ENCODE measurements around the gene TSC2. TPM values are rescaled to one million over a fixed set of nuclear protein-coding genes. Genes with fewer than 3 reads are reported as not detected.
A peak's percentile ranks its signal among the peaks of the same experiment; 100 is the strongest.

The TSC2 gene
- total and polyA plus RNA-seq, 2 of the 13 experiments (the other 11 are each of a cell fraction or from before 2014, with no cell fraction given): 19.6 to 40.4 TPM

GRCh38 chr16:2009791-2010510 is 37.8 kb upstream of the TSC2 start, which contains the start of gene ZNF598 (continued):
- TF ChIP-seq TCF12 (IDR thresholded peaks at IDR 0.05) (no peak), TCF12 (CRISPR knock-in tag; IDR thresholded peaks at IDR 0.05) (no peak), GPBP1L1 (CRISPR knock-in tag; IDR thresholded peaks at IDR 0.05) (no peak), SMARCE1 (IDR thresholded peaks at IDR 0.05; ENCODE audit: borderline replicate concordance) (no peak), ERF (CRISPR knock-in tag; IDR thresholded peaks at IDR 0.05) (peak; percentile 58), ZNF747 (CRISPR knock-in tag; IDR thresholded peaks at IDR 0.05; ENCODE audit: borderline replicate concordance) (no peak), GTF3A (CRISPR knock-in tag; conservative IDR thresholded peaks at IDR 0.05) (no peak), THAP9 (CRISPR knock-in tag; IDR thresholded peaks at IDR 0.05; ENCODE audit: borderline replicate concordance) (peak; percentile 52; the same call in 1 of the 2 replicates), ZNF180 (CRISPR knock-in tag; IDR thresholded peaks at IDR 0.05; ENCODE audit: borderline replicate concordance, low read depth) (no peak), BRD4 (CRISPR knock-in tag; IDR thresholded peaks at IDR 0.05) (peak; percentile 53; the same call in 1 of the 2 replicates), TSC22D2 (CRISPR knock-in tag; IDR thresholded peaks at IDR 0.05; ENCODE audit: borderline replicate concordance) (no peak; the same call in 1 of the 2 replicates), SNRNP70 (IDR thresholded peaks at IDR 0.05; ENCODE audit: low read depth, low read length) (no peak), ZSCAN31 (CRISPR knock-in tag; IDR thresholded peaks at IDR 0.05; ENCODE audit: low read depth) (no peak), SOX6 (IDR thresholded peaks at IDR 0.05) (no peak), SOX6 (CRISPR knock-in tag; IDR thresholded peaks at IDR 0.05) (peak; percentile 19; the same call in 1 of the 2 replicates), SYNCRIP (IDR thresholded peaks at IDR 0.05; ENCODE audit: insufficient read depth, low read depth, low read length) (no peak), ZNF441 (CRISPR knock-in tag; IDR thresholded peaks at IDR 0.05; ENCODE audit: borderline replicate concordance) (no peak; the same call in 1 of the 2 replicates), ZHX1 (CRISPR knock-in tag; IDR thresholded peaks at IDR 0.05; ENCODE audit: low read depth) (no peak), NR3C1 (CRISPR knock-in tag; IDR thresholded peaks at IDR 0.05) (no peak), TBX3 (IDR thresholded peaks at IDR 0.05; ENCODE audit: borderline replicate concordance) (no peak), ZMAT5 (CRISPR knock-in tag; IDR thresholded peaks at IDR 0.05; ENCODE audit: borderline replicate concordance, low read depth) (no peak), MAFF (IDR thresholded peaks at IDR 0.05; ENCODE audit: low read depth, low read length) (no peak), ZNF580 (CRISPR knock-in tag; IDR thresholded peaks at IDR 0.05; ENCODE audit: borderline replicate concordance, low read depth) (peak; percentile 61; the same call in 1 of the 2 replicates)
